Parietal lobe (tissue), 1 donor: ENCODE measurements around the gene PPIF. TPM values are rescaled to one million over a fixed set of nuclear protein-coding genes. Genes with fewer than 3 reads are reported as not detected.

ENCODE experiments used
- total RNA-seq: library from RNA; depleted of rRNA; stranded (reverse); fragments of >200 nt; gene quantifications from one replicate; pipeline ENCODE4 v1.2.3, GENCODE V29; 2014

PPIF gene
- 12.2 TPM for total RNA-seq

DNA sequence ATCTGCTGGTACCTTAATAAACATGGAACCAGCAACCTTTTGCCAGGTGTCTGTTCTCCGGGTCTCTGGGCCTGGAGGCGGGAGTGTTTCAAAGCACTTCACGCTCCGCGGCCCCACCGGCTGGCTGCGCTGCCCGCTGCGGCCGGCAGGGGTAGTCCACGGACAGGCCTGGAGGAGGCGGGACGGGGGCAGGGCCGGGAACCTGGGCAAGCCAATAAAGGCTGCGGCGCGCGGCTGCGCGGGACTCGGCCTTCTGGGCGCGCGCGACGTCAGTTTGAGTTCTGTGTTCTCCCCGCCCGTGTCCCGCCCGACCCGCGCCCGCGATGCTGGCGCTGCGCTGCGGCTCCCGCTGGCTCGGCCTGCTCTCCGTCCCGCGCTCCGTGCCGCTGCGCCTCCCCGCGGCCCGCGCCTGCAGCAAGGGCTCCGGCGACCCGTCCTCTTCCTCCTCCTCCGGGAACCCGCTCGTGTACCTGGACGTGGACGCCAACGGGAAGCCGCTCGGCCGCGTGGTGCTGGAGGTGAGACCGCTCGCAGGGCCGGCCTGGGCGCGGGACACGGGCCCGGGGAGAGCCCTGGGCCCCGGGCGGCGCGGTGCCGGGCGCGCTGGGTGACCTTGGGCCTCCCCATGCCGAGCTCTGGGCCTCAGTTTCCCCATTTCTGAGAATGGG is at the start of gene PPIF:
Gene PPIF, plus strand, starts transcription at position 244 of the 668 bp plus-strand sequence. Its CDS starts 80 bp downstream, at position 324.

Other genes starting within 250 kb of the PPIF start
- 5.9 TPM for gene ZCCHC24, start 98.2 kb downstream of the PPIF start, total RNA-seq
- not detected for gene EIF5AL1, start 165.1 kb downstream of the PPIF start, total RNA-seq
- gene SFTPA2, start 212.9 kb downstream of the PPIF start, total RNA-seq = 1.3 TPM